Measurements from ENCODE around the gene HS6ST3. TPM values are rescaled to one million over a fixed set of nuclear protein-coding genes. Genes with fewer than 3 reads are reported as not detected.

The HS6ST3 gene
- total and polyA plus RNA-seq, 2 donors (not counting 3 experiments of a cell fraction or from before 2014, with no cell fraction given): 0.03 to 0.15 TPM

DNA sequence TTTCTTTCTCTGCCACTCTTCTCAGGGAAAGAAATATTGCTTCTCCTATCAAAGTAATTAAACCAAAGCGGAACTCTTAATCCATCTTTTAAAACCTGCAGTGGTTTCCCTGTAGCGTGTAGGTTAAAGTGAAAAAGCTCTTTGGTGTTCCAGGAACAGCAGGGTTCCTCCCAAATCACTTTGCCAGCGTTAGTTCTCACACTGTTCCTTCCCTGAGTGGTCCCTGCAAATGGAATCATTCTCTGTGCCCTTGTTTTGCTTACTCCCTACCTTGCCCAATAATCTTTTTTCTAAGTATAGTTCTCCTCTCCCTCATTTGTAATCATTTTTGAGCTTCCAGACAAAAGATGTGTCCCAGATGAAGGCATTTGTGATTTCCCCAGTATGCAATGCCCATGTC lies 207.5 kb downstream of the HS6ST3 start:
- no peak for TF ChIP-seq EZH2 (IDR thresholded peaks at IDR 0.05; ENCODE audit: borderline replicate concordance, low read depth, low read length, severe bottlenecking)
- TF ChIP-seq POLR2A (IDR thresholded peaks at IDR 0.05; ENCODE audit: low read depth, low read length): no peak
- TF ChIP-seq POLR2AphosphoS5 (IDR thresholded peaks at IDR 0.05; ENCODE audit: insufficient read depth, low read depth, low read length): no peak
- no peak for TF ChIP-seq MYC (IDR thresholded peaks at IDR 0.05; ENCODE audit: low read depth, low read length)
- Histone ChIP-seq H3K79me2 (ENCODE audit: control insufficient read depth, insufficient read depth, low read length) (no peaks in the 10 kb centered on the region), H3K9me1 (replicated peaks; ENCODE audit: control insufficient read depth, extremely low read depth, insufficient read depth, low read length) (no peaks in the 10 kb centered on the region), H3K4me2 (ENCODE audit: insufficient read depth, low read length) (no peak overlapping the region), H3K36me3 (ENCODE audit: control insufficient read depth in 2 of 2, extremely low read depth in 1 of 2, insufficient read depth in 2 of 2, low read length in 2 of 2) (no peaks in the 10 kb centered on the region), H3K9ac (replicated peaks; ENCODE audit: extremely low read depth, insufficient read depth, low read length) (no peak overlapping the region), H3K4me1 (ENCODE audit: control insufficient read depth, extremely low read depth, insufficient read depth, low read length) (no peaks in the 10 kb centered on the region), H3K9me3 (replicated peaks; ENCODE audit: control insufficient read depth, insufficient read depth, low read length) (no peaks in the 10 kb centered on the region), H3K27ac (ENCODE audit: insufficient read depth, low read depth, low read length) (no peak overlapping the region), H3K27me3 (ENCODE audit: control insufficient read depth in 2 of 2, insufficient read depth in 2 of 2, low read length in 2 of 2) (no peaks in the 10 kb centered on the region), H2AFZ (ENCODE audit: low read depth, low read length) (no peak overlapping the region), H3K4me3 (replicated peaks in 1 of 3; ENCODE audit: insufficient read depth in 1 of 3, low read depth in 1 of 3, low read length in 3 of 3) (no peak overlapping the region), H4K20me1 (replicated peaks; ENCODE audit: control insufficient read depth, extremely low read depth, insufficient read depth, low read length) (no peaks in the 10 kb centered on the region)
- dilution Hi-C loops (cut with MboI; ENCODE audit: extremely low pct_ligation_motif_present, low sequenced_read_pairs) (no loop called here), intact Hi-C loops (cut with micrococcal nuclease) (no loop called here)
- POLR2A ChIA-PET: no interaction called here
- DNase-seq (ENCODE audit: low read depth, low spot score) (no peak), FAIRE-seq (no peak)
- BruUV-seq (replicated peaks): no TSS peak
- CTCF ChIA-PET: no interaction called here

DNA sequence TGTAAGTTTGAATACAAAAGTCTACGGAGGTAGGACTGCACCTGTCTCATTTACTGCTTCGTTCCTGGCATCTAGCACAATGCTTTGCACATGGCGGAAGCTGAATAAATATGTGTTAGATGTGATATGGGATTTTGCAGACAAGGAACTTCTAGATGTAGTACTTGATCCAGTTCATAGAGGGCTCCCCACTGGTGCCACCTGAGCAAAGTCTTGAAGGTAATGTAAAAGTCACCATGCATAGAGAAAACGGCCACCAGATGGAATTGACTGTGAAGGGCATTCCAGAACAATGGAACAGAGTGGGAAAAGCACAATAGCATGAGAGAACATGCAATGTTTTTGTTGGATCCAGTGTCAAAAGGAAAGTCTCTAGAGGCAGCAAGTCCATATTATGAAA lies 209.3 kb downstream of the HS6ST3 start:
- no peak overlapping the region for H2AFZ ChIP-seq (ENCODE audit: low read depth, low read length)
- CTCF ChIA-PET: no interaction called here
- H4K20me1 ChIP-seq (replicated peaks; ENCODE audit: control insufficient read depth, extremely low read depth, insufficient read depth, low read length): no peaks in the 10 kb centered on the region
- H3K4me3 ChIP-seq (replicated peaks in 1 of 3; ENCODE audit: insufficient read depth in 1 of 3, low read depth in 1 of 3, low read length in 3 of 3): no peak overlapping the region
- no peaks in the 10 kb centered on the region for H3K9me1 ChIP-seq (replicated peaks; ENCODE audit: control insufficient read depth, extremely low read depth, insufficient read depth, low read length)
- H3K79me2 ChIP-seq (ENCODE audit: control insufficient read depth, insufficient read depth, low read length): no peaks in the 10 kb centered on the region
- no peak overlapping the region for H3K27ac ChIP-seq (ENCODE audit: insufficient read depth, low read depth, low read length)
- DNase-seq (ENCODE audit: low read depth, low spot score) (no peak), FAIRE-seq (no peak)
- TF ChIP-seq POLR2AphosphoS5 (IDR thresholded peaks at IDR 0.05; ENCODE audit: insufficient read depth, low read depth, low read length) (no peak), JUN (IDR thresholded peaks at IDR 0.05; ENCODE audit: borderline replicate concordance, insufficient read depth, insufficient read length, low read depth) (no peak), FOS (IDR thresholded peaks at IDR 0.05; ENCODE audit: borderline replicate concordance, insufficient read depth, low read length) (no peak), GATA2 (IDR thresholded peaks at IDR 0.05; ENCODE audit: insufficient read depth, insufficient read length, low read depth, low read length) (no peak), POLR2A (IDR thresholded peaks at IDR 0.05; ENCODE audit: low read depth, low read length) (no peak), MYC (IDR thresholded peaks at IDR 0.05; ENCODE audit: low read depth, low read length) (no peak), EZH2 (IDR thresholded peaks at IDR 0.05; ENCODE audit: borderline replicate concordance, low read depth, low read length, severe bottlenecking) (no peak)
- TF ChIP-seq, protein P1, sequence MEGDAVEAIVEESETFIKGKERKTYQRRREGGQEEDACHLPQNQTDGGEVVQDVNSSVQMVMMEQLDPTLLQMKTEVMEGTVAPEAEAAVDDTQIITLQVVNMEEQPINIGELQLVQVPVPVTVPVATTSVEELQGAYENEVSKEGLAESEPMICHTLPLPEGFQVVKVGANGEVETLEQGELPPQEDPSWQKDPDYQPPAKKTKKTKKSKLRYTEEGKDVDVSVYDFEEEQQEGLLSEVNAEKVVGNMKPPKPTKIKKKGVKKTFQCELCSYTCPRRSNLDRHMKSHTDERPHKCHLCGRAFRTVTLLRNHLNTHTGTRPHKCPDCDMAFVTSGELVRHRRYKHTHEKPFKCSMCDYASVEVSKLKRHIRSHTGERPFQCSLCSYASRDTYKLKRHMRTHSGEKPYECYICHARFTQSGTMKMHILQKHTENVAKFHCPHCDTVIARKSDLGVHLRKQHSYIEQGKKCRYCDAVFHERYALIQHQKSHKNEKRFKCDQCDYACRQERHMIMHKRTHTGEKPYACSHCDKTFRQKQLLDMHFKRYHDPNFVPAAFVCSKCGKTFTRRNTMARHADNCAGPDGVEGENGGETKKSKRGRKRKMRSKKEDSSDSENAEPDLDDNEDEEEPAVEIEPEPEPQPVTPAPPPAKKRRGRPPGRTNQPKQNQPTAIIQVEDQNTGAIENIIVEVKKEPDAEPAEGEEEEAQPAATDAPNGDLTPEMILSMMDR (IDR thresholded peaks at IDR 0.05; ENCODE audit: extremely low read depth in 1 of 2, insufficient read depth in 1 of 2, low read depth in 1 of 2, low read length in 2 of 2): no peak
- TF ChIP-seq, protein P2, sequence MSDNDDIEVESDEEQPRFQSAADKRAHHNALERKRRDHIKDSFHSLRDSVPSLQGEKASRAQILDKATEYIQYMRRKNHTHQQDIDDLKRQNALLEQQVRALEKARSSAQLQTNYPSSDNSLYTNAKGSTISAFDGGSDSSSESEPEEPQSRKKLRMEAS (IDR thresholded peaks at IDR 0.05; ENCODE audit: insufficient read depth, insufficient read length): no peak
- no peaks in the 10 kb centered on the region for H3K36me3 ChIP-seq (ENCODE audit: control insufficient read depth in 2 of 2, extremely low read depth in 1 of 2, insufficient read depth in 2 of 2, low read length in 2 of 2)
- H3K27me3 ChIP-seq (ENCODE audit: control insufficient read depth in 2 of 2, insufficient read depth in 2 of 2, low read length in 2 of 2): no peaks in the 10 kb centered on the region
- POLR2A ChIA-PET: no interaction called here
- no TSS peak for BruUV-seq (replicated peaks)
- dilution Hi-C loops (cut with MboI; ENCODE audit: extremely low pct_ligation_motif_present, low sequenced_read_pairs) (no loop called here), intact Hi-C loops (cut with micrococcal nuclease) (no loop called here)
- no peaks in the 10 kb centered on the region for H3K4me1 ChIP-seq (ENCODE audit: control insufficient read depth, extremely low read depth, insufficient read depth, low read length)
- H3K9me3 ChIP-seq (replicated peaks; ENCODE audit: control insufficient read depth, insufficient read depth, low read length): no peaks in the 10 kb centered on the region
- H3K9ac ChIP-seq (replicated peaks; ENCODE audit: extremely low read depth, insufficient read depth, low read length): no peak overlapping the region
- H3K4me2 ChIP-seq (ENCODE audit: insufficient read depth, low read length): no peak overlapping the region

Measured in endothelial cell of umbilical vein (primary cell).